Left lung (tissue), 10 donors: ENCODE data around the gene PSME2. TPM values are rescaled to one million over a fixed set of nuclear protein-coding genes. Genes with fewer than 3 reads are reported as not detected.

Experiments
- ATAC-seq: fragments of 200-7000 bp; cut with Tn5 transposase; one replicate; pipeline ENCODE4 v1.9.1; 2020; ENCODE audit warnings: moderate library complexity
- DNase-seq, 4 donors: peaks; one replicate each; pipeline ENCODE4 v3.0.0-alpha.2; 2013 to 2020
- H3K27ac ChIP-seq, 2 donors: fragments of 200-600 bp; sonication (generic) in 1 of 2; one replicate each; pipeline versions ENCODE4 v1.5.0 to v1.8.0; 2020 to 2021
- H3K27me3 ChIP-seq, 2 donors: fragments of 200-600 bp; sonication (generic) in 1 of 2; one replicate each; pipeline versions ENCODE4 v1.5.0 to v1.8.0; 2020 to 2021
- H3K36me3 ChIP-seq, 2 donors: fragments of 200-600 bp; sonication (generic) in 1 of 2; one replicate each; pipeline versions ENCODE4 v1.5.0 to v1.8.0; 2020 to 2021
- H3K4me1 ChIP-seq, 2 donors: fragments of 200-600 bp; one replicate each; pipeline ENCODE4 v1.8.0; 2021
- H3K4me3 ChIP-seq, 2 donors: fragments of 200-600 bp; sonication (generic) in 1 of 2; one replicate each; pipeline versions ENCODE4 v1.5.0 to v1.8.0; 2020 to 2021; ENCODE audit warnings: mild to moderate bottlenecking in 1 of 2
- H3K9me3 ChIP-seq, 2 donors: fragments of 200-600 bp; sonication (generic) in 1 of 2; one replicate each; pipeline versions ENCODE4 v1.5.0 to v1.8.0; 2020 to 2021
- CTCF ChIP-seq, 2 donors: fragments of 200-600 bp; sonication (generic) in 1 of 2; IDR thresholded peaks; one replicate each; pipeline versions ENCODE4 v1.5.0 to v1.8.0; 2021; ENCODE audit warnings: antibody characterized with exemption in 2 of 2
- intact Hi-C, 2 donors: fragments of 100-400 bp; cut with DNase I; formaldehyde crosslinking; loops; one replicate each; pipeline versions ENCODE4 v1.11.2 to v1.14.2; 2022
- polyA plus RNA-seq, 6 donors: library from polyadenylated mRNA; unstranded; fragments of 120-200 nt; gene quantifications; one replicate each; pipeline ENCODE4 v1.2.1, GENCODE V29; 2013; ENCODE audit not compliant: insufficient read length in 6 of 6
- total RNA-seq, 2 donors: library from RNA; stranded (reverse); fragmentation: NEBNext Ultra II Directional; extraction: Animal tissue kit (Norgen Biotek cat#: 25700); gene quantifications; one replicate each; pipeline ENCODE4 v1.2.1, GENCODE V29; 2021
- donor health status: DM: no; HTN: yes; CAD: no.
- donor health status: DM: no; HTN: no; CAD: no.

PSME2 gene
- total and polyA plus RNA-seq, 8 donors, result 126 to 224 (median 159) TPM

- TF ChIP-seq CTCF (IDR thresholded peaks at IDR 0.05), result no peak
Measured at GRCh38 chr14:24114532-24115421, 31.6 kb downstream of the PSME2 start, which contains the start of the genes DCAF11 and NRL. TSS of gene DCAF11 (plus strand) at chr14:24114777. CDS start at chr14:24115595, 818 bp downstream. TSS of gene NRL (minus strand) at chr14:24114949. CDS start at chr14:24082848, 32,101 bp downstream.

GRCh38 chr14:24113801-24114531 is 32.4 kb downstream of the PSME2 start:
- peak in 3 of 4 donors; percentile 89 to 94 (median 90) for DNase-seq
- peaks cover 0 to 21% of the 10 kb centered on the region in 2 donors for H3K36me3 ChIP-seq
- peaks cover 6 to 35% of the 10 kb centered on the region in 2 donors for H3K4me1 ChIP-seq
- ATAC-seq, result peak; percentile 42
- peak overlapping the region; percentile 60 to 88 for H3K4me3 ChIP-seq
- intact Hi-C loops, result no loop called here
- H3K27ac ChIP-seq, result peak overlapping the region; percentile 99 to 100
- no peaks in the 10 kb centered on the region for H3K9me3 ChIP-seq
- no peak for TF ChIP-seq CTCF (IDR thresholded peaks at IDR 0.05)
- H3K27me3 ChIP-seq, result no peaks in the 10 kb centered on the region

More at GRCh38 chr14:24114532-24115421, 31.6 kb downstream of the PSME2 start, which contains the start of the genes DCAF11 and NRL:
- ATAC-seq (peak; percentile 93), DNase-seq (peak; percentile 97 to 100 (median 99))
- Histone ChIP-seq H3K4me1 (peaks cover 6 to 30% of the 10 kb centered on the region in 2 donors), H3K4me3 (peak within 1 kb of the TSS; percentile 60 to 88), H3K27me3 (no peaks in the 10 kb centered on the region), H3K27ac (peak within 1 kb of the TSS; percentile 99 to 100), H3K9me3 (no peaks in the 10 kb centered on the region), H3K36me3 (peaks cover 0 to 29% of the 10 kb centered on the region in 2 donors)
- intact Hi-C loops, result no loop called here

GRCh38 chr14:24113379-24113800 is 33.0 kb downstream of the PSME2 start:
- peak; percentile 0 for ATAC-seq

GRCh38 chr14:24110523-24110922 is 35.9 kb downstream of the PSME2 start:
- Histone ChIP-seq H3K27me3 (no peaks in the 10 kb centered on the region), H3K36me3 (no peaks in the 10 kb centered on the region), H3K27ac (no peak overlapping the region), H3K9me3 (no peaks in the 10 kb centered on the region), H3K4me3 (no peak overlapping the region), H3K4me1 (peaks cover 2 to 24% of the 10 kb centered on the region in 2 donors)
- no peak for DNase-seq
- intact Hi-C loops, result no loop called here
- ATAC-seq, result no peak
- TF ChIP-seq CTCF (IDR thresholded peaks at IDR 0.05), result no peak

More at GRCh38 chr14:24113379-24113800, 33.0 kb downstream of the PSME2 start:
- Histone ChIP-seq H3K27ac (peak overlapping the region; percentile 99 to 100), H3K4me1 (peaks cover 6 to 40% of the 10 kb centered on the region in 2 donors), H3K36me3 (peaks cover 0 to 16% of the 10 kb centered on the region in 2 donors), H3K4me3 (peak overlapping the region; percentile 60 to 88), H3K27me3 (no peaks in the 10 kb centered on the region), H3K9me3 (no peaks in the 10 kb centered on the region)
- no peak for TF ChIP-seq CTCF (IDR thresholded peaks at IDR 0.05)
- DNase-seq, result no peak
- intact Hi-C loops, result no loop called here
